22Rv1 (cell line): ENCODE results near the gene ZNF709.

Experiments
- H3K27ac ChIP-seq: fragments of 450-650 bp; 2 replicates; pipeline ENCODE4 v1.5.1; 2017
- CTCF ChIP-seq: fragments of 450-650 bp; IDR thresholded peaks from 2 replicates; pipeline ENCODE4 v1.5.1; 2017; ENCODE audit warnings: mild to moderate bottlenecking
- ZFX ChIP-seq: fragments of 450-650 bp; IDR thresholded peaks from 2 replicates; pipeline ENCODE4 v1.6.1; 2017; ENCODE audit warnings: antibody characterized with exemption, borderline replicate concordance

The ZNF709 gene

GRCh38 chr19:12484371-12485051, at the start of gene ZNF709:
ZNF709 (minus strand) TSS chr19:12484816; CDS start chr19:12484657, 159 bp downstream.
- 0 out of 2 replicates have a peak within 1 kb of the TSS, but pooled peaks have one; percentile 13 for H3K27ac ChIP-seq

GRCh38 chr19:12527034-12527836, 42.6 kb upstream of the ZNF709 start:
- H3K27ac ChIP-seq, result no peak overlapping the region
- TF ChIP-seq CTCF, result no peak
- no peak for TF ChIP-seq ZFX

More at GRCh38 chr19:12484371-12485051, at the start of gene ZNF709:
- TF ChIP-seq CTCF (no peak), ZFX (no peak)

- TF ChIP-seq CTCF, result no peak
- TF ChIP-seq ZFX, result no peak
Observed at GRCh38 chr19:12526542-12526941, 41.9 kb upstream of the ZNF709 start.

GRCh38 chr19:12521996-12522395, 37.4 kb upstream of the ZNF709 start:
- TF ChIP-seq CTCF, result peak; percentile 40
- TF ChIP-seq ZFX, result no peak
- H3K27ac ChIP-seq, result no peak overlapping the region

More at GRCh38 chr19:12526542-12526941, 41.9 kb upstream of the ZNF709 start:
- no peak overlapping the region for H3K27ac ChIP-seq

GRCh38 chr19:12513531-12514061, 29.0 kb upstream of the ZNF709 start:
- TF ChIP-seq CTCF (no peak), ZFX (no peak)
- H3K27ac ChIP-seq, result no peak overlapping the region

GRCh38 chr19:12497032-12497431, 12.4 kb upstream of the ZNF709 start:
- no peak for TF ChIP-seq CTCF
- H3K27ac ChIP-seq, result no peak overlapping the region

GRCh38 chr19:12496480-12496879, 11.9 kb upstream of the ZNF709 start:
- H3K27ac ChIP-seq, result no peak overlapping the region
- TF ChIP-seq CTCF (no peak), ZFX (no peak)
